Measurements from ENCODE around the gene TOR2A.
A peak's percentile ranks its signal among the peaks of the same experiment; 100 is the strongest.

TOR2A gene

DNA sequence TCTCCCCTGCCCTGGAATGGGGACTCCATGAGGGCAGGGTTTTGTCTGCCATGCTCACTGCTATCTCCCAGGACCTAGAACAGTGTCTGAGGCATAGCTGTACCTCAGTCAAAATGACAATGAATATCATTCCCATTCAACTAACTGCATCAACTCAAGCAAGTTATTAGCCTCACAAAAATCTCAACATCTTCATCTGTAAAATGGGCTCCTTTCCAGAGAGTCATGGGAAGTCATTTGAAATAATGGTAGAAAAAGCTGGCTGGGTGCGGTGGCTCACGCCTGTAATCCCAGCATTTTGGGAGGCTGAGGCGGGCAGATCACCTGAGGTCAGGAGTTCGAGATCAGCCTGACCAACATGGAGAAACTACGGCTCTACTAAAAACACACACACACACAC, 34.0 kb upstream of the TOR2A start:
- peaks cover 12 to 17% of the 10 kb centered on the region in 2 donors for H3K4me1 ChIP-seq (ENCODE audit: control insufficient read depth in 2 of 2, insufficient read depth in 2 of 2, low read length in 2 of 2)
- no peak overlapping the region for H3K9ac ChIP-seq (ENCODE audit: low read depth in 1 of 2, low read length in 2 of 2)
- H3K9me3 ChIP-seq (ENCODE audit: control insufficient read depth in 2 of 2, low read length in 2 of 2) = no peaks in the 10 kb centered on the region
- H3K36me3 ChIP-seq (ENCODE audit: control insufficient read depth in 2 of 2, insufficient read depth in 2 of 2, low read length in 2 of 2) = no peaks in the 10 kb centered on the region
- peaks cover 0 to 3% of the 10 kb centered on the region in 2 donors for H3K27me3 ChIP-seq (ENCODE audit: control insufficient read depth in 2 of 2, insufficient read depth in 2 of 2, low read length in 2 of 2)
- no peak overlapping the region for H3K4me3 ChIP-seq (ENCODE audit: low read length in 2 of 2)
- no peak overlapping the region for H3K27ac ChIP-seq (ENCODE audit: low read depth in 2 of 2, low read length in 2 of 2)

DNA sequence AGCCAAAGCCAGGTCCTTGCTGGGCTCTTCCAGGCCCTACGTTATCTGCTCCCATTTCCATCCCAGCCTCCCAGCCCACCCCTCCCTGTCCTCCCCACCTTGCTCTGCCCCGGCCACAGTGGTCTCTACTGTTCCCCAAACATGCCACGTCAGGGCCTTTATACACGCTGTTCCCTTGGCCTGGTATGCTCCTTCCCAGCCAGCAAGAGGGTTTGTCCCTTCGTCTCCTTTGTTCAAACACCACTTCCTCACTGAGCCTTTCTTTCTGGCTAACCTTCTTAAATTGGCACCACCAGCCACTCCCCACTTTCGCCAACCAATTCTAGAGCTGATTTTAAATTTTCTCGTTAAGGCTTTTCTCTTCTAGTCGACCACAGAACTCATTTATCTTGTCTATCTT, 33.6 kb upstream of the TOR2A start:
- Histone ChIP-seq H3K27ac (ENCODE audit: low read depth in 2 of 2, low read length in 2 of 2) (no peak overlapping the region), H3K9ac (ENCODE audit: low read depth in 1 of 2, low read length in 2 of 2) (no peak overlapping the region), H3K9me3 (ENCODE audit: control insufficient read depth in 2 of 2, low read length in 2 of 2) (no peaks in the 10 kb centered on the region), H3K4me1 (ENCODE audit: control insufficient read depth in 2 of 2, insufficient read depth in 2 of 2, low read length in 2 of 2) (peaks cover 12 to 17% of the 10 kb centered on the region in 2 donors), H3K36me3 (ENCODE audit: control insufficient read depth in 2 of 2, insufficient read depth in 2 of 2, low read length in 2 of 2) (no peaks in the 10 kb centered on the region), H3K4me3 (ENCODE audit: low read length in 2 of 2) (no peak overlapping the region), H3K27me3 (ENCODE audit: control insufficient read depth in 2 of 2, insufficient read depth in 2 of 2, low read length in 2 of 2) (peaks cover 0 to 3% of the 10 kb centered on the region in 2 donors)

DNA sequence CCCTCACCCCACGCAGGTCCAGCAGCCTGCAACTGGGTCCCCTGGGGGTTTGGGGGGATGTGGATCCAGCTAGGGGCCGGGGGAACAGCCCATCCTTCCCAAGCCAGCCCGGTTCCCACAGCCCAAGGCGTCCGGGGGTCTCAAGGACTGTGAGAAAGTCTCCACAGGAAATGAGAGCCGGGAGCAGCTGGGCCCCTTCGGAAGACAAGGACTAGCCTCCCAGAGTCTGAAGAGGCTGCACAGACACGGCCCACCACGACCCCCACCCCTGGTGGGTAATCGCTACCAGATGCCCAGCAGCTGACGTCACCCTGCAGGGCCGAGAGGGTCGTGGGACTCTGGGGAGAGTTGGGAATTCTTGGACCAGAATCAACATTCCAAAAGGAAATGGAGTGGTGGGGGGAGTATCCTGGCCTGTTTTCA, 32.8 kb upstream of the TOR2A start:
- Histone ChIP-seq H3K9me3 (ENCODE audit: control insufficient read depth in 2 of 2, low read length in 2 of 2) (no peaks in the 10 kb centered on the region), H3K27ac (ENCODE audit: low read depth in 2 of 2, low read length in 2 of 2) (peak overlapping the region in 1 of 2 donors; percentile 49), H3K27me3 (ENCODE audit: control insufficient read depth in 2 of 2, insufficient read depth in 2 of 2, low read length in 2 of 2) (peaks cover 0 to under 1% of the 10 kb centered on the region in 2 donors), H3K4me1 (ENCODE audit: control insufficient read depth in 2 of 2, insufficient read depth in 2 of 2, low read length in 2 of 2) (peaks cover 12 to 17% of the 10 kb centered on the region in 2 donors), H3K9ac (ENCODE audit: low read depth in 1 of 2, low read length in 2 of 2) (no peak overlapping the region), H3K4me3 (ENCODE audit: low read length in 2 of 2) (no peak overlapping the region), H3K36me3 (ENCODE audit: control insufficient read depth in 2 of 2, insufficient read depth in 2 of 2, low read length in 2 of 2) (no peaks in the 10 kb centered on the region)

DNA sequence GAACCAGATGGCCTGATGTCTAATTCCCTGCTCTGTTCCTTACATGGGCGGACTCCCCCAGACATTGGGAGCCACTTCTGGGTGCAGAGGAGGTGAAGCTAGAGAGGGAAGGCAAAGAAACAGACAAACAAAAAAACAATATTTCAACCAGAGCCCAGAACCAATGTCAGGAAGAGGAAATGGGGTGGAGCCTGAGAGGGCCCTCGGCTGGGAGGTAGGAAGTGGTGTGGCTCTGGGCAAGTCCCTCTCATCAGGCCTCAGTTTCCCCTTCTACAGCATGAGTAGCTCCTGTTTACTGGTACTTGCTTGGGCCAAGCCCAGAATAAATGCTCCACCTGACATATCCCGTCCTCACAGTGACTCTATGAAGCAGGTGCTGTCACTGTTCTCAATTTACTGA, 32.3 kb upstream of the TOR2A start:
- Histone ChIP-seq H3K4me3 (ENCODE audit: low read length in 2 of 2) (no peak overlapping the region), H3K9me3 (ENCODE audit: control insufficient read depth in 2 of 2, low read length in 2 of 2) (no peaks in the 10 kb centered on the region), H3K27me3 (ENCODE audit: control insufficient read depth in 2 of 2, insufficient read depth in 2 of 2, low read length in 2 of 2) (peaks cover 0 to 2% of the 10 kb centered on the region in 2 donors), H3K9ac (ENCODE audit: low read depth in 1 of 2, low read length in 2 of 2) (no peak overlapping the region), H3K4me1 (ENCODE audit: control insufficient read depth in 2 of 2, insufficient read depth in 2 of 2, low read length in 2 of 2) (peaks cover 12 to 17% of the 10 kb centered on the region in 2 donors), H3K36me3 (ENCODE audit: control insufficient read depth in 2 of 2, insufficient read depth in 2 of 2, low read length in 2 of 2) (no peaks in the 10 kb centered on the region), H3K27ac (ENCODE audit: low read depth in 2 of 2, low read length in 2 of 2) (peak overlapping the region in 1 of 2 donors; percentile 49)

DNA sequence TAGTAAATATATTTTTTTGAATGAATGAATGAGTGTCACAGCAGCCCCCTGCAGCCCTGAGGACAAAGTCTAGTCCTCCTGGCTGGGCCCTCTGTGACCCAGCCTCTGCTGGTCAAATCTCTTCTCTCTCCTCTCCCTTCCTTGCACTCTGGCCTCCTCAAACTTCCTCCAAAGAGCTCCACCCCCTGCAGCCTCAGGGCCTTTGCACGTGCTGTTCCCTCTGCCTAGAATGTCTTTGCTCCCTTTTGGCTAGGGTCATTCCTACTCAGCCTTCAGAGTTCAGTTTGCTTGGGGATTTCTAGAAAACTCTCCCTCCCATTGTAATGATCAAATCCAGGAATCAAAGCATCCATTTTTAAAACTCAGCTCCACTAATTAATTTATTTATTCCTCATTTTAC, 30.3 kb upstream of the TOR2A start:
- Histone ChIP-seq H3K4me1 (ENCODE audit: control insufficient read depth in 2 of 2, insufficient read depth in 2 of 2, low read length in 2 of 2) (peaks cover 7 to 10% of the 10 kb centered on the region in 2 donors), H3K27me3 (ENCODE audit: control insufficient read depth in 2 of 2, insufficient read depth in 2 of 2, low read length in 2 of 2) (peaks cover 0 to 2% of the 10 kb centered on the region in 2 donors), H3K9me3 (ENCODE audit: control insufficient read depth in 2 of 2, low read length in 2 of 2) (no peaks in the 10 kb centered on the region), H3K36me3 (ENCODE audit: control insufficient read depth in 2 of 2, insufficient read depth in 2 of 2, low read length in 2 of 2) (no peaks in the 10 kb centered on the region), H3K27ac (ENCODE audit: low read depth in 2 of 2, low read length in 2 of 2) (no peak overlapping the region), H3K9ac (ENCODE audit: low read depth in 1 of 2, low read length in 2 of 2) (no peak overlapping the region), H3K4me3 (ENCODE audit: low read length in 2 of 2) (no peak overlapping the region)

DNA sequence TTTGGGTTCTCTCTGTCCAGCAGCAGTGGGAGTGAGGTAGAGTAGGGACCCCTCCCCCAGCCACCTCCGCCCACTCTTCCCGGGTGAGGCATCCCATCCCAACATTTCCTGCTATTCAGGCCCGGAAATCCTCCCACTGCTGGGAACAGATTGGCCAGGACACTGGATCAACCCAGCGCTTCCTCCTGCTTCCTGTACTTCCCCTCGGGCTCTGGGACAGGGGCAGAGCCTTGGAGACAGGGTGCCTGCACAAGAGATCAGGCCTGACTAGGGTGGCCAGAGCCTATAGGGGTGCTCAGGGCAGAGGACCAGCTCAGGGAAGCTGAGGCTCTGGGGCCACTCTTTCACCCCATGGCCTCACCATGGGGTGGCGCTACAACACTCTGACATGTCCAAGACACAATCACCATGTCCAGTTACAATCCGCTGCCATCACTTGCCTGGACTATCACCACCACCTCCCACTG, 28.9 kb upstream of the TOR2A start:
- peaks cover 3 to 4% of the 10 kb centered on the region in 2 donors for H3K4me1 ChIP-seq (ENCODE audit: control insufficient read depth in 2 of 2, insufficient read depth in 2 of 2, low read length in 2 of 2)
- H3K9ac ChIP-seq (ENCODE audit: low read depth in 1 of 2, low read length in 2 of 2) = no peak overlapping the region
- no peaks in the 10 kb centered on the region for H3K36me3 ChIP-seq (ENCODE audit: control insufficient read depth in 2 of 2, insufficient read depth in 2 of 2, low read length in 2 of 2)
- H3K27ac ChIP-seq (ENCODE audit: low read depth in 2 of 2, low read length in 2 of 2) = no peak overlapping the region
- H3K4me3 ChIP-seq (ENCODE audit: low read length in 2 of 2) = no peak overlapping the region
- no peaks in the 10 kb centered on the region for H3K9me3 ChIP-seq (ENCODE audit: control insufficient read depth in 2 of 2, low read length in 2 of 2)
- peaks cover 0 to 2% of the 10 kb centered on the region in 2 donors for H3K27me3 ChIP-seq (ENCODE audit: control insufficient read depth in 2 of 2, insufficient read depth in 2 of 2, low read length in 2 of 2)

DNA sequence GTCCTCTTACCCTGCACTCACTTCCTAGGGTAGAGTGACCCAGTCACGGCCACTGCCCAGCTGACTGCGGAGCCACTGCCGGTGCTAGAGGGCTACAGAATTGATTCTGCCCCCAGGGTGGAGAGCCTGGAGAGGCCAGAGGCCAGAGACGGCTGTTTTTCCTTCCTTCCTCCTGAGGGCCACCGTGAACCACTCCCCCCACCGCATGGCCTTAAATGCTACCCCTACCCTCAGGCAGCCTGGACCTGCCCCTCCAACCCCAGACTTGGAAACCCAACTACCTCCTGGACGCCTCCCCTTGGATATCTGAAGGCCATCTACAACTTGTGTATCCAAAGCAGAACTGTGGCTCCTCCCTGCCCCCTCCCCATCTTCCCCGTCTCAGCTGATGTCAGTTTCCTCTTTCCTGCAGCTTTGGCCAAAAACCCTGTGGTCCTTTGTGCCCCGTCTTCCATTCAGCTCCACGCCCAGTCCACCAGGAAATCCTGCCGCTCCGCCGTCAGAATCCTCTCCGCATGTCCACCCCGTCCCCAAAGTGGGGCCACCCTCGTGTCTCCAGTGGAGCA, 27.1 kb upstream of the TOR2A start:
- no peak overlapping the region for H3K9ac ChIP-seq (ENCODE audit: low read depth in 1 of 2, low read length in 2 of 2)
- H3K4me3 ChIP-seq (ENCODE audit: low read length in 2 of 2) = no peak overlapping the region
- H3K27me3 ChIP-seq (ENCODE audit: control insufficient read depth in 2 of 2, insufficient read depth in 2 of 2, low read length in 2 of 2) = peaks cover 2 to 3% of the 10 kb centered on the region in 2 donors
- no peaks in the 10 kb centered on the region for H3K9me3 ChIP-seq (ENCODE audit: control insufficient read depth in 2 of 2, low read length in 2 of 2)
- no peaks in the 10 kb centered on the region for H3K36me3 ChIP-seq (ENCODE audit: control insufficient read depth in 2 of 2, insufficient read depth in 2 of 2, low read length in 2 of 2)
- no peaks in the 10 kb centered on the region for H3K4me1 ChIP-seq (ENCODE audit: control insufficient read depth in 2 of 2, insufficient read depth in 2 of 2, low read length in 2 of 2)
- H3K27ac ChIP-seq (ENCODE audit: low read depth in 2 of 2, low read length in 2 of 2) = peak overlapping the region in 1 of 2 donors; percentile 39

DNA sequence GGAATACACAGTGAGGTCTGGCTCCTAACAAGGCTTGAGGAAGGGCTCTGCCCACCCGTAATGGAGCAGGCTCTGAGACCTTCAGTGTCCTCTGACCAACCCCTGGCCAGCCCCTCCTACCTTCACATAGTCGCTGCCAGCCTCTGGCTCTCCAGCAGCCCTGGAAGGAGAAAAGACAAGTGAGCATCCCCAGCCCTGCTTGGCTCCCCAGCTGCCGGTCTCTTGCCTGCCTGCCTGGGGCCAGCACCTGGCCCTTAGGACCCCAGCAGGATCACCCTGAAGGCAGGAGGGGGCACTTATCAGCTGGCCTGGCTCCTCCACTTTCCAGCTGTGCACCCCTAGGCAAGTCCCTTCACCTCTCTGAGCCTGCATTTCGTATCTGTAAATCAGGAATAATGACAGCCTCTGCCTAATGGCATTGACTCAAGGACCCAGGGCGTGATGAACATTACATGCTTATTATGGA, 26.4 kb upstream of the TOR2A start:
- no peaks in the 10 kb centered on the region for H3K9me3 ChIP-seq (ENCODE audit: control insufficient read depth in 2 of 2, low read length in 2 of 2)
- H3K36me3 ChIP-seq (ENCODE audit: control insufficient read depth in 2 of 2, insufficient read depth in 2 of 2, low read length in 2 of 2) = no peaks in the 10 kb centered on the region
- no peaks in the 10 kb centered on the region for H3K4me1 ChIP-seq (ENCODE audit: control insufficient read depth in 2 of 2, insufficient read depth in 2 of 2, low read length in 2 of 2)
- no peak overlapping the region for H3K4me3 ChIP-seq (ENCODE audit: low read length in 2 of 2)
- no peak overlapping the region for H3K9ac ChIP-seq (ENCODE audit: low read depth in 1 of 2, low read length in 2 of 2)
- peaks cover 2 to 3% of the 10 kb centered on the region in 2 donors for H3K27me3 ChIP-seq (ENCODE audit: control insufficient read depth in 2 of 2, insufficient read depth in 2 of 2, low read length in 2 of 2)
- H3K27ac ChIP-seq (ENCODE audit: low read depth in 2 of 2, low read length in 2 of 2) = no peak overlapping the region

DNA sequence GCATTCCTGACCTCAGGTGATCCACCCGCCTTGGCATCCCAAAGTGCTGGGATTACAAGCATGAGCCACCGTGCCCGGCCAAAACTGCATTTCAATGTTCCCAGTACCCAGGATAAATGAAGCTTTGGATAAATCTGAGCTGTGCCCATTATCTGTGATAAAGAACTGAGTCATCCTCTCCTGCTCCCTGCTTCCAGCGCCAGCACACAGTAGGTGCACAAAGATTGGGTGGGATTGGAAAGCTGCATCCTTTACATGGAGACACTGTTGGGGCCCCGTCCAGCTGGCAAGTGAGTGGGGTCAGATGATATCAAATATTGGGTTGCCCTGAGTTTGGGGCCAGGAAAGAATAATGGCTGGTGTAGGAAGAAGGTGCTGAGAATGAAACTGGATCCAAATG, 26.0 kb upstream of the TOR2A start:
- H3K27me3 ChIP-seq (ENCODE audit: control insufficient read depth in 2 of 2, insufficient read depth in 2 of 2, low read length in 2 of 2) = peaks cover 2 to 3% of the 10 kb centered on the region in 2 donors
- H3K9me3 ChIP-seq (ENCODE audit: control insufficient read depth in 2 of 2, low read length in 2 of 2) = no peaks in the 10 kb centered on the region
- H3K36me3 ChIP-seq (ENCODE audit: control insufficient read depth in 2 of 2, insufficient read depth in 2 of 2, low read length in 2 of 2) = no peaks in the 10 kb centered on the region
- no peak overlapping the region for H3K9ac ChIP-seq (ENCODE audit: low read depth in 1 of 2, low read length in 2 of 2)
- H3K4me1 ChIP-seq (ENCODE audit: control insufficient read depth in 2 of 2, insufficient read depth in 2 of 2, low read length in 2 of 2) = no peaks in the 10 kb centered on the region
- H3K27ac ChIP-seq (ENCODE audit: low read depth in 2 of 2, low read length in 2 of 2) = no peak overlapping the region
- H3K4me3 ChIP-seq (ENCODE audit: low read length in 2 of 2) = no peak overlapping the region

DNA sequence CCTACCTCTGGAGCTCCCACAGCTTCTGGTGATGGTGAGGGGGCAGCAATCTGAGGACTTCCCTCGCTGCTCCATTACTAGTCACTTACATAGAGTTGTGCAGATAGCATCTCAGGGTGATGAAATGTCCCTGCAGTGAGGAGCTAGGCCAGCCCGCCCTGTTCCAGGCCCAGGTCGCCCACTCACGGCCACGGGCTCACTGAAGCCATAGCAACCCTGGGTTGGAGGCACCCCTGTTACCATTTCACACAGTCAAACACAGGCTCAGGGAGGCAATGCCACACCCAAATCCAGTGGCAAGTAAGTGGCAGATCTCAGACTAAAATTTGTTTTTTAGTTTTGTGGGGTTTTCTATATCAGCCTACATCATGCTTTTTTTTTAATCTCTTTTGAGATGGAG, 23.7 kb upstream of the TOR2A start:
- Histone ChIP-seq H3K4me1 (ENCODE audit: control insufficient read depth in 2 of 2, insufficient read depth in 2 of 2, low read length in 2 of 2) (no peaks in the 10 kb centered on the region), H3K27ac (ENCODE audit: low read depth in 2 of 2, low read length in 2 of 2) (no peak overlapping the region), H3K9me3 (ENCODE audit: control insufficient read depth in 2 of 2, low read length in 2 of 2) (no peaks in the 10 kb centered on the region), H3K36me3 (ENCODE audit: control insufficient read depth in 2 of 2, insufficient read depth in 2 of 2, low read length in 2 of 2) (no peaks in the 10 kb centered on the region), H3K27me3 (ENCODE audit: control insufficient read depth in 2 of 2, insufficient read depth in 2 of 2, low read length in 2 of 2) (peaks cover 6 to 14% of the 10 kb centered on the region in 2 donors), H3K9ac (ENCODE audit: low read depth in 1 of 2, low read length in 2 of 2) (no peak overlapping the region), H3K4me3 (ENCODE audit: low read length in 2 of 2) (no peak overlapping the region)
